Fibroblast of the aortic adventitia (primary cell): ENCODE results near the gene KCNH1. TPM values are rescaled to one million over a fixed set of nuclear protein-coding genes. Genes with fewer than 3 reads are reported as not detected.

ENCODE experiments used
- DNase-seq: peaks from one replicate; pipeline ENCODE4 v3.0.0-alpha.2; 2010; ENCODE audit warnings: low read depth
- H3K4me3 ChIP-seq: 2 replicates; pipeline ENCODE4 v1.5.1; 2011; ENCODE audit warnings: low read depth, mild to moderate bottlenecking, control low read depth, low read length, moderate library complexity
- total RNA-seq: library from RNA; depleted of rRNA; stranded (reverse); fragments of >200 nt; gene quantifications from 2 replicates; pipeline ENCODE4 v1.2.3, GENCODE V29; 2012; ENCODE audit warnings: low replicate concordance
- TF ChIP-seq, protein P1 (sequence below): IDR thresholded peaks from 2 replicates; pipeline ENCODE4 v1.5.1; 2011; ENCODE audit warnings: mild to moderate bottlenecking, low read length, control low read depth, inconsistent platforms; ENCODE audit not compliant: insufficient read depth

KCNH1 gene
- total RNA-seq, 1 donor, result not detected

DNA sequence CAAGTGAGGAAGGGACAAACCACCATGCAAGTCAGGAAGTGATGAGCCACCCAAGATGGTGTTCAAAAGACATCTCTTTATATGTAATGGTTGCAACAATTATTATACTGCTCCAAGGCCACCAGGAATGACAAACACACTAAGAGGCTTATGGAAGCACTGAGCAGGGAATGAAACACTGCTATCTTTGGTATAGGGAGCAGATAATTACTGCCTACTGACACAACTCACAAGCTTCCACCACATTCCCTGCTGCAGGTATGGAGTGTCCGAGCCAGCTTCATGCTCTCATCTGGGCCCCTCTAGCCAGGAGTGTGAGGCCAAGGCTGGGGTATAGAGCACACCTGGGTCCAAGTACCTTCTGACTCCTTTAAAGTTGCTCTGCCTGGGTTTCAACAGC is 433.9 kb downstream of the KCNH1 start:
- TF ChIP-seq, protein P1, sequence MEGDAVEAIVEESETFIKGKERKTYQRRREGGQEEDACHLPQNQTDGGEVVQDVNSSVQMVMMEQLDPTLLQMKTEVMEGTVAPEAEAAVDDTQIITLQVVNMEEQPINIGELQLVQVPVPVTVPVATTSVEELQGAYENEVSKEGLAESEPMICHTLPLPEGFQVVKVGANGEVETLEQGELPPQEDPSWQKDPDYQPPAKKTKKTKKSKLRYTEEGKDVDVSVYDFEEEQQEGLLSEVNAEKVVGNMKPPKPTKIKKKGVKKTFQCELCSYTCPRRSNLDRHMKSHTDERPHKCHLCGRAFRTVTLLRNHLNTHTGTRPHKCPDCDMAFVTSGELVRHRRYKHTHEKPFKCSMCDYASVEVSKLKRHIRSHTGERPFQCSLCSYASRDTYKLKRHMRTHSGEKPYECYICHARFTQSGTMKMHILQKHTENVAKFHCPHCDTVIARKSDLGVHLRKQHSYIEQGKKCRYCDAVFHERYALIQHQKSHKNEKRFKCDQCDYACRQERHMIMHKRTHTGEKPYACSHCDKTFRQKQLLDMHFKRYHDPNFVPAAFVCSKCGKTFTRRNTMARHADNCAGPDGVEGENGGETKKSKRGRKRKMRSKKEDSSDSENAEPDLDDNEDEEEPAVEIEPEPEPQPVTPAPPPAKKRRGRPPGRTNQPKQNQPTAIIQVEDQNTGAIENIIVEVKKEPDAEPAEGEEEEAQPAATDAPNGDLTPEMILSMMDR, result no peak

DNA sequence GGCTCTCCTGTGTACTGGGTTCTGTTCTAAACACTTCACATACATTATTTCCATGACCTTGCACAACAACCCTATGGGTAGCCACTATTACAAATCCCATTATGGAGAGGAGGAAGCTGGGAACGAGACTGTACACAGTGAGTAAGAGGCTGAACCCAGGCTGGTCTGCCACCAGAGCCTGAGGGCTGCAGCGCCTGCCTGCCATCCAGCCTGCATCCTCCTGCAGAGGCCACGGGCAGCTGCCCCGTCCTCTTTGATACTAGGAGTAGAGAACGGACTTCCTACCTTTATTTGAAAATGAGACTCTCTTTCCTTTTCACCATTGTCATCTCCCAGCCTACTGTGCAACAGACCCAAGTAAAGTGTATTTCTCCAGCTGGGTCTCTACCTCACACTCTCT is 435.3 kb downstream of the KCNH1 start:
- no peak overlapping the region for H3K4me3 ChIP-seq
- TF ChIP-seq, protein P1, result no peak
- DNase-seq, result no peak

More for the DNA sequence above, 433.9 kb downstream of the KCNH1 start:
- DNase-seq, result no peak
- no peak overlapping the region for H3K4me3 ChIP-seq

DNA sequence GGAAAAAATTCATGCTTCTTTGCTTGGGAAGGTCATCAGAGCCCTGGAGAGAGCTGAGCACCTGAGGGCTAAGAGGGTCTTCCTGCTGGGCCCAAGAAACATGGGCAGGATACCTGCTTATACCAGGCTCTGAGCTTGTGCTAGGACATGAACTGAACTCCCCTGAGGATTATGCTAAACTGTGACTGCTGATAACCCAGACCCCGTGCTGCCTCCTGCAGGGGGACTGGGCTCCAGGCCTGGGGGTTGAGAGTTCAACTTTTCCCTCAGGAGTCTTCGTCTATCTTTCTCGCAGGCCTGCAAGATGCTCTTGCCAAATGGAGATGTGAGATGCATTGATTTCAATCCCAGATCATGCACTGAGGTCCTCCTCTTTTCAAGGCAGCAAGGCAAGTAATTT is 436.8 kb downstream of the KCNH1 start:
- TF ChIP-seq, protein P1, result no peak
- H3K4me3 ChIP-seq, result no peak overlapping the region
- DNase-seq, result no peak

DNA sequence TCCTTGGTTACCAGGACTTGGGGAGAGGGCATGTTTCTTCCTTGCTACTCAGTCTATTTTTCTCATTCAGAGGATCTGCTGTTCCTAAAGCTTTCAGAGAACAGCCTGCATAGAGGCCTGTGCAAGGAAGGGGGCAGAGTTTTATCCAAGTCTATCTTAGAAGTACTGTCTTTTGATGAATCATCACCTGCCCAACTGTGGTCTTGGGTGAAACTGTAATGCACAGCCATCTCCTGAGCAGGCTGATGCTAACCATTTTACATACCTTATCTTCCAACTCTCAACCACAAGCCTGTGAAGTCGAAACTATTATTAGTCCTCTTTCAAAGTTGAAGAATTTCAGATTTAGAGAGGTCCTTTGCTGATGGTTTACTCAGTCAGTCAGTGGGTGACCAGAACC is 437.2 kb downstream of the KCNH1 start:
- TF ChIP-seq, protein P1, result no peak
- H3K4me3 ChIP-seq, result no peak overlapping the region
- no peak for DNase-seq

DNA sequence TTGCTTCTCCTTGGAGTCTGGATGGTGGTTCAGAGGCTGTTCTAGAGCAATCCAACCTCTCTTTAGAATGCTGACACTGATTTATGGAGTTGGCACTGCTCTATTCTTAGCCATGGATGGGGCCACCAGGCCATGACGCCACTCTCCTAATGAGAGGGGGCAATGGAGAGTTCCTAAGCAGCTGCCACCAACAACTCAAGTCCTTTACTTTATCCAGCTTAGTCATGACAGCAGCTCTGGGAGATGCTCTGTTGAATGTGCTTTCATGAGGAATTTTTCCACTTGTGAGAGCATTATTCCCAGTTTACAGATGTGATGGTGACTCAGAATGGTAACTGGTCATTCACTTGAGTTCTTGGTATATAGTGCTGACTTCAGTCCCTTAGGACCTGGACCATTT is 438.9 kb downstream of the KCNH1 start:
- TF ChIP-seq, protein P1, result no peak
- no peak overlapping the region for H3K4me3 ChIP-seq
- no peak for DNase-seq

DNA sequence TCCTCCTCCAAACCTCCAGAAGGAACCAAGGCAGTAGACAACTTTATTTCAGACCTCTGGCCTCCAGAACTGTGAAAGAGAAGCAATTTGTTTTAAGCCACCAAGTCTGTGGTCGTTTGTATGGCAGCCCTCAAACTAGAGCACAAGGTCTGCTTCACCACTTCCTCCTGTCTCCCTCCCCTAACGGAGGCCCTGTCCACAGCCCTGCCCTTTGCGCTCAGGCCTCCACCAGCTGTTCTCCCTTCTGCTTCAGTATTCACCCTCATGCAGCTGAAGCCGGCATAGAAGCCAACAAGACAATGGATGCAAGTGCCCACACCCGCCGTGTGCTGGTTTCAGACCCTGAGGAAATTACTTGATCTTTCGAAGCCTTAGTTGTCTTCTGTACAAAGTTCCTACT is 441.2 kb downstream of the KCNH1 start:
- no peak for DNase-seq
- TF ChIP-seq, protein P1, result no peak
- H3K4me3 ChIP-seq, result no peak overlapping the region

DNA sequence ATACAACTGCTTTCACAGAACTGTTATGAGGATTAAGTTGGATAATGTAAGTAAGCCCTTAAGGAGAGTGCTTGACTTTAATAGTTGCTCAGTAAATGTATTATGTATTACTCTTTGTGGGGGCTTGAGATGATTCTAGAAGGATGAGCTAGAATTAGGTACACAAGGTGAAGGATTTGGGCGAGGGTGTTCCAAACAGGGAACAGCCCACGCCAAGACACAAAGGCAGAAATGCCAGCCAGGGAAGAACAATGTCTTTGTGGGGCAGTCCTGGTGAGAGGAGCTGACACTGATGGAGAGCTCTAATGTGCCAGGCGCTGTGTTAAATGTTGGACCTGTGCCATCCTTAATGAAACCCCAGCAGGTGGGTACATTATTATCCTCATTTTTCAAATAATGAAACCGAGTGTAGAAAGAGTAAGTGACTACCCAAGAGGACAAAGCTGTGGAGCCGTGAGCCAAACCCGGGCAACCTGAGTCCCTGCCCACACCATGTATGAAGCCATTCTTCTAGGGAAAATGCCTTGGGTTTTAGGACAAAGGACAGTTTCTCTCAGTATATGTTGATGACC is 442.8 kb downstream of the KCNH1 start:
- DNase-seq, result no peak
- no peak overlapping the region for H3K4me3 ChIP-seq
- TF ChIP-seq, protein P1, result no peak
